ENCODE data around the gene ETNK2.

- TF ChIP-seq POLR2A (IDR thresholded peaks at IDR 0.05) (no peak), CTCF (IDR thresholded peaks at IDR 0.05) (no peak), POLR2AphosphoS5 (IDR thresholded peaks at IDR 0.05) (no peak)
These were observed 17.7 kb downstream of the ETNK2 start for GRCh38 chr1:204134103-204134502.
